ENCODE results near the gene PCLO. TPM values are rescaled to one million over a fixed set of nuclear protein-coding genes. Genes with fewer than 3 reads are reported as not detected.

The PCLO gene
- total RNA-seq, 2 experiments from 2014 or later: 0.35 to 1.4 TPM

- no peaks in the 10 kb centered on the region for H3K4me1 ChIP-seq (ENCODE audit: insufficient read depth, low read length, poor library complexity, severe bottlenecking)
Observed at GRCh38 chr7:83060218-83060617, 102.5 kb downstream of the PCLO start.

GRCh38 chr7:83058667-83059066 lies 104.0 kb downstream of the PCLO start:
- no peaks in the 10 kb centered on the region for H3K4me1 ChIP-seq (ENCODE audit: insufficient read depth, low read length, poor library complexity, severe bottlenecking)
- ChIA-PET CTCF (ENCODE audit: unreplicated experiment) (no interaction called here), POLR2A (interaction anchor here (1.0 kb wide), 1 partner anchor 193 kb away, joined by 5 read pairs; no protein-coding TSS in a partner anchor)
- H3K4me2 ChIP-seq (ENCODE audit: low read length): no peak overlapping the region
- TF ChIP-seq, protein P1, sequence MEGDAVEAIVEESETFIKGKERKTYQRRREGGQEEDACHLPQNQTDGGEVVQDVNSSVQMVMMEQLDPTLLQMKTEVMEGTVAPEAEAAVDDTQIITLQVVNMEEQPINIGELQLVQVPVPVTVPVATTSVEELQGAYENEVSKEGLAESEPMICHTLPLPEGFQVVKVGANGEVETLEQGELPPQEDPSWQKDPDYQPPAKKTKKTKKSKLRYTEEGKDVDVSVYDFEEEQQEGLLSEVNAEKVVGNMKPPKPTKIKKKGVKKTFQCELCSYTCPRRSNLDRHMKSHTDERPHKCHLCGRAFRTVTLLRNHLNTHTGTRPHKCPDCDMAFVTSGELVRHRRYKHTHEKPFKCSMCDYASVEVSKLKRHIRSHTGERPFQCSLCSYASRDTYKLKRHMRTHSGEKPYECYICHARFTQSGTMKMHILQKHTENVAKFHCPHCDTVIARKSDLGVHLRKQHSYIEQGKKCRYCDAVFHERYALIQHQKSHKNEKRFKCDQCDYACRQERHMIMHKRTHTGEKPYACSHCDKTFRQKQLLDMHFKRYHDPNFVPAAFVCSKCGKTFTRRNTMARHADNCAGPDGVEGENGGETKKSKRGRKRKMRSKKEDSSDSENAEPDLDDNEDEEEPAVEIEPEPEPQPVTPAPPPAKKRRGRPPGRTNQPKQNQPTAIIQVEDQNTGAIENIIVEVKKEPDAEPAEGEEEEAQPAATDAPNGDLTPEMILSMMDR (conservative IDR thresholded peaks at IDR 0.05; ENCODE audit: low read length): no peak
- no peak for TF ChIP-seq EZH2phosphoT487 (IDR thresholded peaks at IDR 0.05; ENCODE audit: borderline replicate concordance, low read depth, low read length)
- no peaks in the 10 kb centered on the region for H3K79me2 ChIP-seq (ENCODE audit: insufficient read depth, low read depth, low read length)
- no peaks in the 10 kb centered on the region for H3K9me3 ChIP-seq (ENCODE audit: low read length)
- H2AFZ ChIP-seq (ENCODE audit: low read length): no peak overlapping the region
- H4K20me1 ChIP-seq (ENCODE audit: insufficient read depth, low read length): no peaks in the 10 kb centered on the region
- BruUV-seq (replicated peaks): no TSS peak
- intact Hi-C loops (cut with micrococcal nuclease; ENCODE audit: unreplicated experiment): no loop called here
- H3K36me3 ChIP-seq (ENCODE audit: insufficient read depth, low read length): no peaks in the 10 kb centered on the region
- no peak for DNase-seq (ENCODE audit: low spot score)
- H3K9me2 ChIP-seq (ENCODE audit: insufficient read depth, low read length): no peaks in the 10 kb centered on the region
- H3K4me3 ChIP-seq (ENCODE audit: low read depth, low read length, poor library complexity, severe bottlenecking): no peak overlapping the region
- no peak overlapping the region for H3K27ac ChIP-seq (ENCODE audit: low read depth, low read length, poor library complexity, severe bottlenecking)

More at GRCh38 chr7:83060218-83060617, 102.5 kb downstream of the PCLO start:
- Histone ChIP-seq H3K36me3 (ENCODE audit: insufficient read depth, low read length) (no peaks in the 10 kb centered on the region), H2AFZ (ENCODE audit: low read length) (no peak overlapping the region), H3K79me2 (ENCODE audit: insufficient read depth, low read depth, low read length) (no peaks in the 10 kb centered on the region), H4K20me1 (ENCODE audit: insufficient read depth, low read length) (no peaks in the 10 kb centered on the region), H3K4me3 (ENCODE audit: low read depth, low read length, poor library complexity, severe bottlenecking) (no peak overlapping the region), H3K9me3 (ENCODE audit: low read length) (no peaks in the 10 kb centered on the region), H3K4me2 (ENCODE audit: low read length) (no peak overlapping the region), H3K27ac (ENCODE audit: low read depth, low read length, poor library complexity, severe bottlenecking) (no peak overlapping the region), H3K9me2 (ENCODE audit: insufficient read depth, low read length) (no peaks in the 10 kb centered on the region)
- DNase-seq (ENCODE audit: low spot score): no peak
- TF ChIP-seq, protein P1 (conservative IDR thresholded peaks at IDR 0.05; ENCODE audit: low read length): no peak
- no peak for TF ChIP-seq EZH2phosphoT487 (IDR thresholded peaks at IDR 0.05; ENCODE audit: borderline replicate concordance, low read depth, low read length)
- intact Hi-C loops (cut with micrococcal nuclease; ENCODE audit: unreplicated experiment): no loop called here
- POLR2A ChIA-PET: no interaction called here
- no TSS peak for BruUV-seq (replicated peaks)
- CTCF ChIA-PET (ENCODE audit: unreplicated experiment): no interaction called here

DNA sequence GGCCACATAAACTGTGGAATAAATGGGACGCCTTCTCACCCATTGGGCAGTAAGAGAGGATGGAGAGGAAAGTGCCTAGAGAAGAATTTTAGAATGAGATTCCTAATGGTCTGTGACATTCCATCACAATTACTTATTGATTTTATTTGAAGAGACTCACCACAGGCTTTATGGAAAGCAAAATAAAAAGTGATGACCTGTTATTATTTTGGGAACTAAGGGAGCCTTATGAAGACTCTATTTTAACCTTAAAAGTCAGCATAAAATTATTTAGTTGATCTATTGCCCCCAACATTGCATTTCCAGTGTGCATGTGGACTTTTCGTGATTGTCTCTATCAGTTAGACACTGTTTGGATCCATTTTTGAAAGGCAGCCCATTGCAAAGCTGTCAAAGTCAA lies 107.5 kb downstream of the PCLO start:
- ChIA-PET POLR2A (no interaction called here), CTCF (ENCODE audit: unreplicated experiment) (no interaction called here)
- no peaks in the 10 kb centered on the region for H3K79me2 ChIP-seq (ENCODE audit: insufficient read depth, low read depth, low read length)
- no peaks in the 10 kb centered on the region for H3K36me3 ChIP-seq (ENCODE audit: insufficient read depth, low read length)
- no peaks in the 10 kb centered on the region for H3K4me1 ChIP-seq (ENCODE audit: insufficient read depth, low read length, poor library complexity, severe bottlenecking)
- intact Hi-C loops (cut with micrococcal nuclease; ENCODE audit: unreplicated experiment): no loop called here
- no peak overlapping the region for H2AFZ ChIP-seq (ENCODE audit: low read length)
- H4K20me1 ChIP-seq (ENCODE audit: insufficient read depth, low read length): no peaks in the 10 kb centered on the region
- no peak overlapping the region for H3K27ac ChIP-seq (ENCODE audit: low read depth, low read length, poor library complexity, severe bottlenecking)
- H3K9me3 ChIP-seq (ENCODE audit: low read length): no peaks in the 10 kb centered on the region
- no TSS peak for BruUV-seq (replicated peaks)
- H3K4me2 ChIP-seq (ENCODE audit: low read length): no peak overlapping the region
- no peaks in the 10 kb centered on the region for H3K9me2 ChIP-seq (ENCODE audit: insufficient read depth, low read length)
- no peak for DNase-seq (ENCODE audit: low spot score)
- TF ChIP-seq, protein P1 (conservative IDR thresholded peaks at IDR 0.05; ENCODE audit: low read length): no peak
- TF ChIP-seq EZH2phosphoT487 (IDR thresholded peaks at IDR 0.05; ENCODE audit: borderline replicate concordance, low read depth, low read length): no peak
- H3K4me3 ChIP-seq (ENCODE audit: low read depth, low read length, poor library complexity, severe bottlenecking): no peak overlapping the region
